ENCODE results near the gene SERBP1. TPM values are rescaled to one million over a fixed set of nuclear protein-coding genes. Genes with fewer than 3 reads are reported as not detected.
A peak's percentile ranks its signal among the peaks of the same experiment; 100 is the strongest.

SERBP1 gene
- total RNA-seq (2014; rRNA removed; shearing (Covaris generic)) = 249 and 303 TPM in 2 replicates

DNA sequence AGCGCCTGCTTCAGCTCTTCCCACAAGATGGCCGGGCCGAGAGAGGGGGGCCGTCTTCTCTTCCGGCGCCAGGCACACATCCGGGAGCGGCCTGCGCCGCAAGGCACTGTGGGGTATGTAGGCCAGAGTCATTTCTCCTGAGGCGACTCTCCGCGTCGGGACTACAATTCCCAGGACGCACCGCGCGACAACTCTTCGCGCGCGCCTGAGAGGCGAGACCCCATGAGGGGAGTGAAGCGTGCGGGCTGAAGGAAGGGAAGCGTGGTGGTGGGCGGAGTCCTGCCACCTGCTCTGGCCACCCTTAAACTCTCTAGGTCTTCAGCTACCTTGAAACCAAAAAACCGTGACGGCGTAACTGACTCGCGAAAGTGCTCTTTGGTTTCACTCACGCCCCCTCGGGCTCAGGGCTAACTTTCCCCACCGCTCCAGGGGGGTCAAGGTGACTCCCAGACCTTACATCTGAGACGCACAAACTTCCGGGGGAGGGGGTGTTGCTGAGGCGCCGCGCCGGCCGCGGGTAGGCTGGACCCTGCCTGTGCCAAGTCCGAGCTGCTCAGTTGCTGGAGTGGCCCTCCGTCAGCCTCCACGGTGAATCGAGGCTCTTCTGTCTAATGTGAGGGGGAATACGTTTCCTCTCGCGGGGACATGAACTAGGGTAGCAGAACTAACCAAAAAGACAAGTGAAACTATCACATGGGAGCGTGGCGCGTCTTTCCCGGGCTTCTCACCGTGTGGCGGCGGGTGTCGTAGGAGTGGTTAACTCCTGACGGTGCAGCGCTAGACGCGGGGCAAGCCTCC lies at the start of gene SERBP1:
SERBP1 (minus strand) TSS at position 45 of the 798 bp plus-strand sequence. CDS start 102 bp downstream, outside the sequence.
- Histone ChIP-seq H3K27me3 (replicated peaks) (no peaks in the 10 kb centered on the region), H3K27ac (peak within 1 kb of the TSS; percentile 71), H3K9me3 (replicated peaks) (no peaks in the 10 kb centered on the region), H3K36me3 (peaks cover 42% of the 10 kb centered on the region), H3K4me1 (replicated peaks) (peaks cover 31% of the 10 kb centered on the region), H3K4me3 (peak within 1 kb of the TSS; percentile 59)
- DNase-seq (ENCODE audit: low read depth in 1 of 2, low spot score in 2 of 2) = peak; percentile 96

DNA sequence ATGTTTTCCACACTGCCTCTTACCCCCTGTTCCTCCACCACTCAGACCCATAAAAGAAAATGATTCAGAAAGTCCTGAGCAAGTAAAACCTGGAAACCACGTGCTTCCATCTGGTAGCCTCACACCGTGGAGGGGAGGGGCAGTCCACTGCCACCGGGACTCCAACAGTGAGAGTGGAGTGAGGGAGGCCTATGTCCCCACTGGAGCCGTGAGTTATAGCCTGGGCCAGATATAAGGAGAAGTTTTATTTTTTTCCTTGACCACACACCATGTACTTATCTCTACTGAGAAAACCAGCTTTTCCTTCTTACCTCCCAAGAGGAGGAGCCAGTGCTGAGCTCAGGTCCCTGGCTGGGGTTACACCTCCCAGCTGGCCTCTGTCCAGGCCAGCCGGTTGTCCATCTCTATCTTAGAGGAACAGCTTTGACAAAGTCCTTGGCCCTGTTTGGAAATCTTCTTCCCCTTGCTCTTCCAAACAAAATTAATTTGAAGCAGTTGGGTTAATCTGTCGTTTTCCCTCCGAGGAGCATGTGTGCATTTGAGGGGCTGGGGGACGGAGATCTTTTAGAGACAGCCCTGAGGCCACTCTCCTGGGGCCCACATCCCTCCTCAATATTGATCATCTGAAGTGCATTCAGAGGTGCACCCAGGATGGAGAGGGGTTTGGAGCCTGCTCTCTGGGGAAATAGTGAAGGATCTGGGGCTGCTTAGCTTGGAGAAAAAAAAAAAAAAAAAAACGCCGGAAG lies 49.1 kb upstream of the SERBP1 start:
- H3K9me3 ChIP-seq (replicated peaks) = no peaks in the 10 kb centered on the region
- no peaks in the 10 kb centered on the region for H3K4me1 ChIP-seq (replicated peaks)
- DNase-seq (ENCODE audit: low read depth in 1 of 2, low spot score in 2 of 2) = no peak
- H3K4me3 ChIP-seq = no peak overlapping the region
- no peaks in the 10 kb centered on the region for H3K27me3 ChIP-seq (replicated peaks)
- H3K27ac ChIP-seq = no peak overlapping the region
- no peaks in the 10 kb centered on the region for H3K36me3 ChIP-seq

DNA sequence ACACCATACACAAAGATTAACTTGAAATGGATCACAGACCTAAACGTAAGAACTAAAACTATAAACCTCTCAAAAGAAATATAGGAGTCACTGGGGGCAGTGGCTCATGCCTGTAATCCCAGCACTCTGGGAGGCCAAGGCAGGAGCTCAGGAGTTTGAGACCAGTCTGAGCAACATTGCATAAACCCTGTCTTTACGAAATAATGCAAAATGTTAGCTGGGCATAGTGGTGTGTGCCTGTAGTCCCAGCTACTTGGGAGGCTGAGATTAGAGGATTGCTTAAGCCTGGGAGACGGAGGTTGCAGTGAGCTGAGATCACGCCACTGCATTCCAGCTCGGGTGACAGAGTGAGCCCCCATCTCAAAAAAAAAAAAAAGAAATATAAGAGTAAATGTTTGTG lies 46.7 kb upstream of the SERBP1 start:
- no peak for DNase-seq (ENCODE audit: low read depth in 1 of 2, low spot score in 2 of 2)
- no peaks in the 10 kb centered on the region for H3K36me3 ChIP-seq

DNA sequence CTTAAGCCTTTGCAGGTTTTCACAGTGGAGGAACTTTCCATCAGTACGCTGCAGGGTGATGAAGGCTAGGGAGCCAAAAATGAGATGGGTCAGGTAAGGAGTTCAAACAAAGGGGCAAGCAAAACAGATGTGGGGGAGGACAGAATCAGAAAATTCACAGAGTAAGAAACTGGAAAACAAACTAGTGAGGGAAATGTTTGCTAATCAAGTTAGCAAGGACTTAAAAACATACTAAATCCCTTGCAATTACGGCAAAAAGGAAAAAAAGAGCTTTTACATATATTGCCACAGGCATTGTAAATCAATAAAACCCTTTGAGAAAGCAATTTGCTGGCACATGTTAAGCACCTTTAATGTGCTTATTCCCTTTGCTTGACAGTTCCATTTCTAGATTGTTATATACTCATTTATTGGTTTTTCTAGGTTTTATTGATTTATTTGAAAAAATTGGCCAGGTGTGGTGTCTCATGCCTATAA lies 45.8 kb upstream of the SERBP1 start:
- no peak overlapping the region for H3K4me3 ChIP-seq
- no peak for DNase-seq (ENCODE audit: low read depth in 1 of 2, low spot score in 2 of 2)
- H3K36me3 ChIP-seq = no peaks in the 10 kb centered on the region
- H3K27ac ChIP-seq = no peak overlapping the region
- no peaks in the 10 kb centered on the region for H3K4me1 ChIP-seq (replicated peaks)
- H3K27me3 ChIP-seq (replicated peaks) = no peaks in the 10 kb centered on the region
- no peaks in the 10 kb centered on the region for H3K9me3 ChIP-seq (replicated peaks)

More for the DNA sequence above, 46.7 kb upstream of the SERBP1 start:
- H3K27me3 ChIP-seq (replicated peaks) = no peaks in the 10 kb centered on the region
- no peaks in the 10 kb centered on the region for H3K4me1 ChIP-seq (replicated peaks)
- H3K27ac ChIP-seq = no peak overlapping the region
- no peak overlapping the region for H3K4me3 ChIP-seq
- H3K9me3 ChIP-seq (replicated peaks) = no peaks in the 10 kb centered on the region

DNA sequence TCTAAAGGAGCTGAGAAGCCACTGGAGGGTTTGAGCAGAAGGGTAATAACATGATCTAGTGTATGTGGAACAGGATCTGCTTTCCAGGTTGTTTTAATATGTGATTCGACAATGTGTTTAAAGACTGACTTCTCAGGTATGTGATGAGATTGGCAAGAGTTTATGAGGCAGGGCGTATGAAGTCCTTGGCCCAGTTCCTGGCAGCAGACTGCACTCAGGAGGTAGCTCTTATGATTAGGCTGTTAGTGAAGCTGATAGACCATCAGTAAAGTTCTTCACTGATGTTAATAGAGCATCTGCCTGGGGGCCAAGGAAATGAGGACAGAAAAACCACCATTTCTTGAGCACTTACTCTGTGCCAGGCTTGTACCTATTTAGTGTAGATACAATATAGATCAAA lies 41.9 kb upstream of the SERBP1 start:
- H3K27me3 ChIP-seq (replicated peaks) = no peaks in the 10 kb centered on the region
- no peak overlapping the region for H3K4me3 ChIP-seq
- no peaks in the 10 kb centered on the region for H3K9me3 ChIP-seq (replicated peaks)
- H3K4me1 ChIP-seq (replicated peaks) = no peaks in the 10 kb centered on the region
- no peaks in the 10 kb centered on the region for H3K36me3 ChIP-seq
- no peak for DNase-seq (ENCODE audit: low read depth in 1 of 2, low spot score in 2 of 2)
- no peak overlapping the region for H3K27ac ChIP-seq

DNA sequence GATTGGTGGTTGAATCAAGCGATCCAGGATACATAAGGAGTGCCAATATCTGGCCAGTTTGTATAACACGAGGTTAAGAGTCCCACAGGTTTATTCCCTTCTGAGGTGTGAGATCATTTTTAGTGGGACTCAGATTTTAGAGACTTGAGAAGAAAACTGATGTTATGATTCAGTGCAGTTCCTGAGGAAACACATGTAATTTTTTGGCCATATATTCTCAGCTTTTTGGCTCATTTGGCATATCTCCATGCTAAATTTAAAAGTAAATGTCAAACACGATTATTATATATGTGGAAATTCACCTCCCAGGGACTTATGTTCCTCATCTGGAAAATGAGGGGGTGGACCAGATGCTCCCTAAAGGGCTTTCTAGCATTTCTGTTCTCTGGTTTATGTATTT lies 39.2 kb upstream of the SERBP1 start:
- H3K36me3 ChIP-seq = no peaks in the 10 kb centered on the region
- H3K9me3 ChIP-seq (replicated peaks) = no peaks in the 10 kb centered on the region
- DNase-seq (ENCODE audit: low read depth in 1 of 2, low spot score in 2 of 2) = no peak
- H3K4me3 ChIP-seq = no peak overlapping the region
- no peaks in the 10 kb centered on the region for H3K27me3 ChIP-seq (replicated peaks)
- no peak overlapping the region for H3K27ac ChIP-seq
- H3K4me1 ChIP-seq (replicated peaks) = no peaks in the 10 kb centered on the region

DNA sequence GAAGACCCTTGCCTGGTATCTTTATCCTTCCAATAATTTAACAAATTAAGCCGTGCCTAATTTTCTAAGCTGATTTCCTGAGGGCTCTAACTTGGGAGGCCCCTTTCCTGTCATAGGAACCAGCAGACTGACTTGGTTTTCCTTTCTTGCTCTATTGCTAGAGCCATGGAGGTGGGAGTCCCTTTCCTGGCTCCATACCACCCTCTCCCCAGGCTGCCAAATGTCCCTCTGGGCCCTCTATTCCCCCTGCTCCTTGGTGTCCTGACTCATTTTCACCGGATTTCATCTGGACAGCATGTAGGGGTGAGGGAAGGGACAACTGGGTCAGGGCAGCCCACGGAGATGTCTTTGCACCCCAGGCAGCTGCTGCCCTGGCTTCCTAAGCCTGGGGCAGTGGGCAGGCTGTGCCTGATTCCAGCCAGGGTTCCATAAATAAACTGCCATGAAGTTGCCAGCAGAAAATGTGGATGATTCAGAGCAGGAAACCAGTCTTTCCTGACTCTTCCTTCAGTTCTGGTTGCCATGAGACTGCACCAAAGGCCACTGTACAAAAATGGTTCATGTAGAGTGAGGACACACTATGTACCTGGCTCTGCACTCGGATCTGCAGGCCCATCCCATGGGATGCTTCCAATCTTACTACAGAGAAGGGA lies 38.0 kb upstream of the SERBP1 start:
- H3K36me3 ChIP-seq = no peaks in the 10 kb centered on the region
- H3K9me3 ChIP-seq (replicated peaks) = no peaks in the 10 kb centered on the region
- no peak overlapping the region for H3K4me3 ChIP-seq
- no peaks in the 10 kb centered on the region for H3K27me3 ChIP-seq (replicated peaks)
- H3K4me1 ChIP-seq (replicated peaks) = no peaks in the 10 kb centered on the region
- no peak overlapping the region for H3K27ac ChIP-seq
- no peak for DNase-seq (ENCODE audit: low read depth in 1 of 2, low spot score in 2 of 2)

DNA sequence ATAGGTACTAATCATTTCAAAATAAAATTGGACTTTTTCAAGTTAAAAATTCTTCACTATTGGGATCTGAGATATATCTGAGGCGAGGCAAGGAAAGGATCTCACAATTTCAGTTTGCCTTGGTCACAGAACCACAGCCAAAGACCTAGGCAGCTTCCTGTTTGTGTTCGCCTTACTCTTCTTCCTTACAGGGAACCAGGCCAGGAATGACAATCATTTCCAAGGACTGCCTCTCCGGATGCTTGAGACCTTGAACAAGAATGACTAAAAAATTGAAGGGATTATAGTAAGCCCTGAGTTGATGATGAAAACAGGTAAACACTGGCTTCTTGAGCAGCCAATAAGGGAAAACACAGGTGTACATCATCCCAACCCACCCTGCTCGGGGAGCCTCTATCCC lies 35.2 kb upstream of the SERBP1 start:
- Histone ChIP-seq H3K9me3 (replicated peaks) (no peaks in the 10 kb centered on the region; the same call in 1 of the 2 replicates), H3K36me3 (no peaks in the 10 kb centered on the region), H3K27me3 (replicated peaks) (no peaks in the 10 kb centered on the region; the same call in 1 of the 2 replicates), H3K4me3 (no peak overlapping the region), H3K27ac (no peak overlapping the region), H3K4me1 (replicated peaks) (no peaks in the 10 kb centered on the region)
- no peak for DNase-seq (ENCODE audit: low read depth in 1 of 2, low spot score in 2 of 2)

DNA sequence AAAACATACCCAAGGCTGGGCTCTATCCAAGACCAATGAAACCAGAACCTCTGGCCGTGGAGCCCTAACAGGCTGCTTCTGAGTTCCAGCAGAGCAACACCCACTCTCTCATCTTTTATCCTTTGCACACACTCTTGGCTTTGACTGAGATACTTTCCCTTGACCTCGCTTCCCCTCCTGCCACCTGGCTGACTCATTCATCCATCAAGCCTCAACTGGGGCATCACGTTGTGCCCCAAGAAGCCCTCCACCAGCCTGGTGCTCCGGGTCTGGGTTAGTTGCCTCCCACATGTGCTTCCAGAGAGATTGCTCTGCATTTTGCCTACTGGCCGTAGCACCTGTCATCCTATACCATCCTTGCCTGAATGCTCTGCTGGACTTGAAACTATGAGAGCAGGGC lies 34.5 kb upstream of the SERBP1 start:
- no peak for DNase-seq (ENCODE audit: low read depth in 1 of 2, low spot score in 2 of 2)
- Histone ChIP-seq H3K36me3 (no peaks in the 10 kb centered on the region), H3K4me3 (no peak overlapping the region), H3K9me3 (replicated peaks) (no peaks in the 10 kb centered on the region; the same call in 1 of the 2 replicates), H3K27me3 (replicated peaks) (no peaks in the 10 kb centered on the region; the same call in 1 of the 2 replicates), H3K27ac (no peak overlapping the region), H3K4me1 (replicated peaks) (no peaks in the 10 kb centered on the region)

DNA sequence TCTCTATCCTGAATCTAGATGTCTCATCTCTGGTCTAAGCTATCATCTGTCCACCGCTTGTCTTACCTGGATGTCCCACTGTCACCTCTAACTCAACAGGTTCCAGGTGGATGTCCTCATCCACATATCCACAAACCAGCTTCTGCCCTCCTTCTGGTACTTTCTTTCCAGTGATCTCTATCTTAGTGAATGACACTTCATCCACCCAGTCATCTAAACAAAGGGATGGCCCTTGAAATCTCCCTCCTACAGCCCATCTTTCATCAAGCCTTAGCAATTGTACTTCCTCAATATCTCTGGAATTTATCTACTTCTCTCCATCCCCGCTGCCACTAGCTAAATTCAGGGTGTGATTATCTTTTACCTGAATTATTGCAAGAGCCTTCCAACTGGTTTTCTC lies 33.9 kb upstream of the SERBP1 start:
- H3K36me3 ChIP-seq = no peaks in the 10 kb centered on the region
- H3K4me1 ChIP-seq (replicated peaks) = no peaks in the 10 kb centered on the region
- H3K27ac ChIP-seq = no peak overlapping the region
- DNase-seq (ENCODE audit: low read depth in 1 of 2, low spot score in 2 of 2) = no peak
- no peaks in the 10 kb centered on the region; the same call in 1 of the 2 replicates for H3K9me3 ChIP-seq (replicated peaks)
- H3K27me3 ChIP-seq (replicated peaks) = no peaks in the 10 kb centered on the region; the same call in 1 of the 2 replicates
- H3K4me3 ChIP-seq = no peak overlapping the region

DNA sequence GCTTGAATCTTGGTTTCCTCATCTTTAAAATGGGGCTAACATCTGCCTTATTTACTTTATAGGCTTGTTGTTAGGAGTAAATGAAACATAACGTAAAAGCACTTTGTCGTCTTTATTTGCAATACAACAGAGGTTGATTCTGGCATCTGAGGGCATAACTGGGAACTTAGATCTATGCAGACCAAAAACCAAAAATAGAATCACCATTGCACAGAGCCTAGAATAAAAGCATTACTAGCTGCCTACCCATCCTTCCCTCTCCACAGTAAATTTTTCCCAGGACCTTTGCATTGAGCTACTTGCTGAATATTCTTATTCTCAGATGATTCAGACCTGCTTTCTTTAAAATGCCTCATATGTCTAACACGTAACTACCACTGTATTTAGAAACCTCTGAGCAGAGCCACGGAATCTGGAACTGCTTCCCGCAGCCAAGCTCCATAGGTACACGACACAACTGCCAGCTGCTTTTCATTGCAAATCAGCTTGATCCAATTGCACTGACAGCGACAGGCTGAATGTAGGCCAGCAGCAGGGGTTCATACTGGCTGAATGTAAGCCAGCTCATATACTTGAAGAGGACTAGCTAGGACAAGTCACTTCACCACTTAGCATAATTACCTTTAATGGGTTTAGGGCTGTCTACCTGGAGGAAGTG lies 33.2 kb upstream of the SERBP1 start:
- Histone ChIP-seq H3K4me3 (no peak overlapping the region), H3K4me1 (replicated peaks) (no peaks in the 10 kb centered on the region), H3K27ac (no peak overlapping the region), H3K9me3 (replicated peaks) (no peaks in the 10 kb centered on the region; the same call in 1 of the 2 replicates), H3K27me3 (replicated peaks) (no peaks in the 10 kb centered on the region; the same call in 1 of the 2 replicates), H3K36me3 (no peaks in the 10 kb centered on the region)
- DNase-seq (ENCODE audit: low read depth in 1 of 2, low spot score in 2 of 2) = no peak

DNA sequence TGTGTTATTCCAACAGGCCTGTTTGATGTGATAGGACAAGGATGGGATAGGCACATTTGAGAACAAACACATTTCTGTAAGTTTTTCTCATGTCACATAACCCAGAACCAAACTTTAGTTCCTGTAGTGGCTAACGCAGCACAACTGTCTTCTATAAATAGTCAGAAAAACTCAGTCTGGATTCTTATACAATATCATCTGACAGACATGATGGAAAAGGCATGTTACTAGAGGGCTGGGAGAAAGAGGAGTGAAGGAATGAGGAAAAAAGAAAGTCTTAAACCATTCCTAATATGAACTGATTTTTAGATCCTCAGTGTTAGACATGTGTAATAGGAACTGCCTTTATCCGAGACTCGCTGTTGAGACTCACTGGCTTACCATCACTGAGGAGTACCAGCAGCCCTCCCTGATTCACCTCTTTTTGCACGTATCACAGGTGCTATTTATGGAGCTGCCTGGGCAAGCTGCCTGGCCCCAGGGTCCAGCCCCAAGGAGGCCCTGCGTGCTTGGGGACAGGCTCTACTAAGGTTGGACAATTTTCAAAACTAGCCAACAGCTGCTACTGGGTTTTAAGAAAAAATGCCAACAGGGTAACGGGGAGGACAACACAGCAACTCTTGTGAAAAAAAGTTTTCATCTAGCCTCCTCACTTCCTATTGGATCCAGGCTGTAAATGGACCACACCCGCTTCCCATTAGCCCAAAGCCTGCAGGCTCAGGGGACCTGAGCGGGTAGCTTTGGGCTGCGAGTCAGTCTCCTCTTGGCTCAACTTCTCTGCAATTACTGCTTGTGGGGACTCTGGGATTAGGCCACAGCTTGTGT lies 30.7 kb upstream of the SERBP1 start:
- H3K36me3 ChIP-seq = no peaks in the 10 kb centered on the region
- no peak for DNase-seq (ENCODE audit: low read depth in 1 of 2, low spot score in 2 of 2)
- no peak overlapping the region for H3K27ac ChIP-seq
- H3K4me3 ChIP-seq = no peak overlapping the region
- no peaks in the 10 kb centered on the region; the same call in 1 of the 2 replicates for H3K27me3 ChIP-seq (replicated peaks)
- no peaks in the 10 kb centered on the region; the same call in 1 of the 2 replicates for H3K9me3 ChIP-seq (replicated peaks)
- no peaks in the 10 kb centered on the region for H3K4me1 ChIP-seq (replicated peaks)

Measured in SJSA1 (cell line).